Rectal smooth muscle tissue (tissue), 1 donor: ENCODE results near the gene ATP13A3.

Experiments used
- H3K27ac ChIP-seq: one replicate; pipeline ENCODE4 v1.7.0; 2013; ENCODE audit warnings: low read depth, low read length, inconsistent platforms
- H3K27me3 ChIP-seq: one replicate; pipeline ENCODE4 v1.7.0; 2013; ENCODE audit warnings: low read length; ENCODE audit not compliant: control insufficient read depth, insufficient read depth
- H3K36me3 ChIP-seq: one replicate; pipeline ENCODE4 v1.7.0; 2013; ENCODE audit warnings: low read length; ENCODE audit not compliant: control insufficient read depth, insufficient read depth
- H3K4me1 ChIP-seq: one replicate; pipeline ENCODE4 v1.7.0; 2013; ENCODE audit warnings: low read length; ENCODE audit not compliant: control insufficient read depth, insufficient read depth
- H3K4me3 ChIP-seq: one replicate; pipeline ENCODE4 v1.7.0; 2013; ENCODE audit warnings: low read length
- H3K9ac ChIP-seq: one replicate; pipeline ENCODE4 v1.7.0; 2013; ENCODE audit warnings: low read length

The ATP13A3 gene

GRCh38 chr3:194395212-194395611, 91.6 kb downstream of the ATP13A3 start:
- H3K4me1 ChIP-seq, result no peaks in the 10 kb centered on the region
- no peak overlapping the region for H3K9ac ChIP-seq
- no peak overlapping the region for H3K4me3 ChIP-seq
- peaks cover 2% of the 10 kb centered on the region for H3K27me3 ChIP-seq
- H3K27ac ChIP-seq, result no peak overlapping the region
- no peaks in the 10 kb centered on the region for H3K36me3 ChIP-seq

GRCh38 chr3:194392576-194392975, 94.2 kb downstream of the ATP13A3 start:
- Histone ChIP-seq H3K4me1 (no peaks in the 10 kb centered on the region), H3K27ac (no peak overlapping the region), H3K4me3 (no peak overlapping the region), H3K27me3 (no peaks in the 10 kb centered on the region), H3K36me3 (no peaks in the 10 kb centered on the region), H3K9ac (no peak overlapping the region)

DNA sequence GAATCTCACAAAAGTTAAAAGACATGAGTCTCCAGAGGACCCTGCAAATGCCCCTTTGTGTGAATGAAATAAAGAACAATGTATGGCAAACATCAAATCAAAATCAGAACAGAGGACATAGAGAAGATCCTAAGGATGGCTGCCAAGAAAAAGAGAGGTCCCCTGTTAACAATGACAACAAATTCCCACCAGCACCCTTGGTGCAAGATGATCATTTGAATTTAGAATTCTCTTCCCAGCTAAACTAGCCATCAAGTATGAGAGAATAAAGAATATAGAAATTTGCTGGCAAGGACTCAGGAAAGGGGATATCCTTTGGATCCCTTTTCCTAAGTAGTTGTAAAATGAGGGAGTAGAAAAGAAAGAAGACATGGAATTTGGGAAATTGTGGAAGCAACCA, 96.0 kb downstream of the ATP13A3 start:
- Histone ChIP-seq H3K4me1 (no peaks in the 10 kb centered on the region), H3K9ac (no peak overlapping the region), H3K4me3 (no peak overlapping the region), H3K36me3 (no peaks in the 10 kb centered on the region), H3K27me3 (no peaks in the 10 kb centered on the region), H3K27ac (no peak overlapping the region)

DNA sequence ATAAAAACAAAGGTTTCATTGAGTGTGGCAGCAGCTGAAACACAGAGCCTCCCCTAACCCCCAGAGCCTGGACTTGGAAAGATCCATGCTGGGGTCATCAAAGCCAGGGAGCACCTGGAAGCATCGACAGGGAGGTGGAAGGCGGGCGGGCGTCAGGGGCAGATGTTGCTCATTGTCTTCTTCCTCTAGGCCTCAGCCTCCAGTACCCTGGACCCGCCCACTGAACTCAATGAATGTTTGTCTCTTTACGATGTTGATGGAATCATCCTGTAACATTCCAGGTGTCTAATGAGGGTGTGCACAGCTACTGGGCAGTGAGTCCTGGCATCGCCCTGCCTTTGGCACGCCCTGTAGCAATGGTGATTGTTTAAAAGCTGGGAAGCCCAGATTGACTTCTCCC, 97.5 kb downstream of the ATP13A3 start:
- Histone ChIP-seq H3K9ac (no peak overlapping the region), H3K27ac (no peak overlapping the region), H3K4me1 (no peaks in the 10 kb centered on the region), H3K4me3 (no peak overlapping the region), H3K36me3 (no peaks in the 10 kb centered on the region), H3K27me3 (no peaks in the 10 kb centered on the region)

- Histone ChIP-seq H3K27ac (no peak overlapping the region), H3K4me1 (no peaks in the 10 kb centered on the region), H3K36me3 (no peaks in the 10 kb centered on the region), H3K27me3 (no peaks in the 10 kb centered on the region), H3K9ac (no peak overlapping the region), H3K4me3 (no peak overlapping the region)
Observed at GRCh38 chr3:194387926-194388418, 98.8 kb downstream of the ATP13A3 start.

DNA sequence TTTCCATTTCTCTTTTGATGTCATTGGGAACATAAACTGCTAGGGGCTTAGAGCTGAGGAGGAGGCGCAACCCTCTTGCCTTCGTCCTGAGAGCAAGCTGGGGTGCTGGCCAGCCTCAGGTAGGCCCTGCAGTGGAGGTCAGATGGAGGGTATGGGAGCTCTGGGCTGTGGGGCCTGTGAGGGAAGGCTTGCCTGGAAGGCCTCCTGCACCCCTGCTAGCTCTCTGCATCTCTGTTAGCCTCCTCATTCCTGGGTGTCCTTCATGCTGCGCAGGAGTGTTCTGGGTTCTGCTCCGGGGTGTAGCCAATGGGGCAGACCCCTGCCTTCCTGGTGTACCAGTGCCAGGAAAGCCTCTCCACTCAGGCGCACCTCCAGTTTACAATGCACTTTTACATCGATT, 99.5 kb downstream of the ATP13A3 start:
- Histone ChIP-seq H3K27ac (no peak overlapping the region), H3K4me3 (no peak overlapping the region), H3K4me1 (no peaks in the 10 kb centered on the region), H3K27me3 (no peaks in the 10 kb centered on the region), H3K36me3 (no peaks in the 10 kb centered on the region), H3K9ac (no peak overlapping the region)

DNA sequence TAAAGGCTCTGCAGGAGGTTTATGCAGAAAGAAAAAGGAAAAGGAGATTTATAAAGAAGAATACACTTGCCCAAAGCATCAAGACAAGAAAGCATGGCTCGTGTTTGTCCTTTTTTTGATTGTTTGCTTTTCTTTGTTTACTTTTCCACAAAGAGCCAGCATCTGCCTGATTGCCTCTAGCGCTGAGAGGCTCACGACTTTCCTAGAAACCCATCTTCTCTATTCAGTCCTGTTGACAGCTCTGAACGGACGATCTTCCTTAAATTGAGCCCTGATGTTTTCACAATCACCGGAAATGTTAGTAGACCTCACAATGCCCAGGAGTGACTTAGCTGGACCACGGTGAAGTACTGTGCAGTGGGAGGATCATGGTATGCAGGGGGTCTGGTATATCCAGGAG, 100.2 kb downstream of the ATP13A3 start:
- no peaks in the 10 kb centered on the region for H3K4me1 ChIP-seq
- no peak overlapping the region for H3K27ac ChIP-seq
- no peak overlapping the region for H3K4me3 ChIP-seq
- no peaks in the 10 kb centered on the region for H3K27me3 ChIP-seq
- H3K36me3 ChIP-seq, result no peaks in the 10 kb centered on the region
- H3K9ac ChIP-seq, result no peak overlapping the region

DNA sequence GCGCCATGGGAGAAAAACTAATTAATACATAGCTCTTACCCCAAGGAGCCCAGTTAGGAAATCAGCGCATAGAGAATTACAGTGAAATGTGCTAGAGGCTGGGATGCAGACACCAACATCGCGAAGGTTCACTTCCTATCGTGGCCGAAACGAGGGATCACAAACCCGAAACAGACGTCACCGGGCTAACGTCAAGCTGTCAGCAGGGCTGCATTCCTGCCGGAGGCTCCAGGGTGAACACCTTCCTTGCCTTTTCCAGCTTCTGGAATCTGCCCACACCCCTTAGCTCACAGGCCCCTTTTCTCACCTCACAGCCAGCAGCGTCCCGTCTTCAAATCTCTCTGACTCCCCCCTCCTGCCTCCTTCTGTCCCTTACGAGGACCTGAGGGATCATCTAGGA, 100.7 kb downstream of the ATP13A3 start:
- Histone ChIP-seq H3K9ac (no peak overlapping the region), H3K27ac (no peak overlapping the region), H3K4me1 (no peaks in the 10 kb centered on the region), H3K27me3 (no peaks in the 10 kb centered on the region), H3K4me3 (no peak overlapping the region), H3K36me3 (no peaks in the 10 kb centered on the region)

GRCh38 chr3:194384569-194385001, 102.2 kb downstream of the ATP13A3 start:
- no peak overlapping the region for H3K4me3 ChIP-seq
- no peaks in the 10 kb centered on the region for H3K36me3 ChIP-seq
- H3K9ac ChIP-seq, result no peak overlapping the region
- H3K27ac ChIP-seq, result no peak overlapping the region
- H3K27me3 ChIP-seq, result no peaks in the 10 kb centered on the region
- no peaks in the 10 kb centered on the region for H3K4me1 ChIP-seq

- Histone ChIP-seq H3K27ac (no peak overlapping the region), H3K36me3 (no peaks in the 10 kb centered on the region), H3K4me3 (no peak overlapping the region), H3K4me1 (no peaks in the 10 kb centered on the region), H3K27me3 (no peaks in the 10 kb centered on the region), H3K9ac (no peak overlapping the region)
Observed at GRCh38 chr3:194384156-194384555, 102.6 kb downstream of the ATP13A3 start.

DNA sequence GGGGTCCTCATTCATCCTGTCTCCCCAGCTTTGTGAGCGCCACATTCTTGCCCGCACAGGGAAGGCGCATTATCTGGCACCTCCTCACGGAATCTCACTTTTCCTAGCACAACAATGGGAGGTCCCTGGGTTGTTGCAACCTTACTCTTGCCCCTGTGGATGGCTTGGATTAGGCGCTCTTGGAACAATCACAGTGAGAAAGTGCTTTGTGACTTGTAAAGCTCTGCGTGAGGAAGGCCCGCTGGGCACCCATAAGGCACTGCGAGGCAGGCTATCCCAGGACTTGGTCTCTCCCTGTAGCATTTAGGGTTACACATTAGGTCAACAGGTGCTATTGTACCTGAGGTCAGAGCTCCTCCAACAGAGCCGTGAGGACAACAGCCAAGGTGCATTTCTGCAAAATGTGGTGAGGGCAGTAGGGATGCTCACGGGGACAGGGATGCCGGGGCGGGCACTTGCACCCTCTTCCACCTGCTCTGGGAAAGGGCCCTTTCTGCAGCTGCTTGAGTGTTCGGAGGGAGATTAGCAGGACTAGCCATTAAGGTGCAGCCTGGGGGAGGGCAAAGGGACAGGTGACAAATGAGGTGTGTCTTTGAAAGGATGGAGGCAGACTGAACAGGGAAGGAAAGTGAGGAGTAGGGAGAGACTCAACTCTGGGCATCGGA, 103.4 kb downstream of the ATP13A3 start:
- Histone ChIP-seq H3K4me3 (no peak overlapping the region), H3K27me3 (no peaks in the 10 kb centered on the region), H3K4me1 (no peaks in the 10 kb centered on the region), H3K9ac (no peak overlapping the region), H3K36me3 (no peaks in the 10 kb centered on the region), H3K27ac (no peak overlapping the region)

- Histone ChIP-seq H3K4me3 (no peak overlapping the region), H3K27me3 (no peaks in the 10 kb centered on the region), H3K9ac (no peak overlapping the region), H3K36me3 (no peaks in the 10 kb centered on the region), H3K27ac (no peak overlapping the region), H3K4me1 (no peaks in the 10 kb centered on the region)
Observed at GRCh38 chr3:194382892-194383223, 103.9 kb downstream of the ATP13A3 start.

- H3K4me1 ChIP-seq, result no peaks in the 10 kb centered on the region
- no peak overlapping the region for H3K27ac ChIP-seq
- no peak overlapping the region for H3K4me3 ChIP-seq
- no peaks in the 10 kb centered on the region for H3K27me3 ChIP-seq
- H3K36me3 ChIP-seq, result no peaks in the 10 kb centered on the region
- H3K9ac ChIP-seq, result no peak overlapping the region
Observed at GRCh38 chr3:194382196-194382891, 104.5 kb downstream of the ATP13A3 start.
